NB4 (cell line): Measurements from ENCODE around the gene LRRC28.

Experiments
- DNase-seq: peaks from one replicate; pipeline ENCODE4 v3.0.0; 2010; ENCODE audit warnings: low read depth
- H3K4me3 ChIP-seq: one replicate; pipeline ENCODE4 v1.5.1; 2011; ENCODE audit warnings: mild to moderate bottlenecking, low read depth, low read length, moderate library complexity
- MAX ChIP-seq: IDR thresholded peaks from 2 replicates; pipeline ENCODE4 v1.6.1; 2011; ENCODE audit warnings: low read depth, low read length
- MYC ChIP-seq: IDR thresholded peaks from 2 replicates; pipeline ENCODE4 v1.6.1; 2011; ENCODE audit warnings: low read depth, low read length
- POLR2A ChIP-seq: IDR thresholded peaks from 2 replicates; pipeline ENCODE4 v1.6.1; 2011; ENCODE audit warnings: mild to moderate bottlenecking; ENCODE audit not compliant: insufficient read length; ENCODE audit errors: extremely low read depth
- TF ChIP-seq, protein P1 (sequence below): IDR thresholded peaks from one replicate; pipeline ENCODE4 v1.5.1; 2012; ENCODE audit warnings: low read depth, low read length

LRRC28 gene

GRCh38 chr15:99312794-99313193 is 61.5 kb downstream of the LRRC28 start:
- H3K4me3 ChIP-seq, result no peak overlapping the region
- TF ChIP-seq MAX, result no peak
- TF ChIP-seq, protein P1, sequence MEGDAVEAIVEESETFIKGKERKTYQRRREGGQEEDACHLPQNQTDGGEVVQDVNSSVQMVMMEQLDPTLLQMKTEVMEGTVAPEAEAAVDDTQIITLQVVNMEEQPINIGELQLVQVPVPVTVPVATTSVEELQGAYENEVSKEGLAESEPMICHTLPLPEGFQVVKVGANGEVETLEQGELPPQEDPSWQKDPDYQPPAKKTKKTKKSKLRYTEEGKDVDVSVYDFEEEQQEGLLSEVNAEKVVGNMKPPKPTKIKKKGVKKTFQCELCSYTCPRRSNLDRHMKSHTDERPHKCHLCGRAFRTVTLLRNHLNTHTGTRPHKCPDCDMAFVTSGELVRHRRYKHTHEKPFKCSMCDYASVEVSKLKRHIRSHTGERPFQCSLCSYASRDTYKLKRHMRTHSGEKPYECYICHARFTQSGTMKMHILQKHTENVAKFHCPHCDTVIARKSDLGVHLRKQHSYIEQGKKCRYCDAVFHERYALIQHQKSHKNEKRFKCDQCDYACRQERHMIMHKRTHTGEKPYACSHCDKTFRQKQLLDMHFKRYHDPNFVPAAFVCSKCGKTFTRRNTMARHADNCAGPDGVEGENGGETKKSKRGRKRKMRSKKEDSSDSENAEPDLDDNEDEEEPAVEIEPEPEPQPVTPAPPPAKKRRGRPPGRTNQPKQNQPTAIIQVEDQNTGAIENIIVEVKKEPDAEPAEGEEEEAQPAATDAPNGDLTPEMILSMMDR, result no peak
- TF ChIP-seq POLR2A, result no peak
- no peak for TF ChIP-seq MYC
- no peak for DNase-seq

GRCh38 chr15:99315636-99316035 is 64.4 kb downstream of the LRRC28 start:
- no peak overlapping the region for H3K4me3 ChIP-seq
- no peak for DNase-seq
- TF ChIP-seq MYC (no peak), POLR2A (no peak), MAX (no peak)
- TF ChIP-seq, protein P1, result no peak

DNA sequence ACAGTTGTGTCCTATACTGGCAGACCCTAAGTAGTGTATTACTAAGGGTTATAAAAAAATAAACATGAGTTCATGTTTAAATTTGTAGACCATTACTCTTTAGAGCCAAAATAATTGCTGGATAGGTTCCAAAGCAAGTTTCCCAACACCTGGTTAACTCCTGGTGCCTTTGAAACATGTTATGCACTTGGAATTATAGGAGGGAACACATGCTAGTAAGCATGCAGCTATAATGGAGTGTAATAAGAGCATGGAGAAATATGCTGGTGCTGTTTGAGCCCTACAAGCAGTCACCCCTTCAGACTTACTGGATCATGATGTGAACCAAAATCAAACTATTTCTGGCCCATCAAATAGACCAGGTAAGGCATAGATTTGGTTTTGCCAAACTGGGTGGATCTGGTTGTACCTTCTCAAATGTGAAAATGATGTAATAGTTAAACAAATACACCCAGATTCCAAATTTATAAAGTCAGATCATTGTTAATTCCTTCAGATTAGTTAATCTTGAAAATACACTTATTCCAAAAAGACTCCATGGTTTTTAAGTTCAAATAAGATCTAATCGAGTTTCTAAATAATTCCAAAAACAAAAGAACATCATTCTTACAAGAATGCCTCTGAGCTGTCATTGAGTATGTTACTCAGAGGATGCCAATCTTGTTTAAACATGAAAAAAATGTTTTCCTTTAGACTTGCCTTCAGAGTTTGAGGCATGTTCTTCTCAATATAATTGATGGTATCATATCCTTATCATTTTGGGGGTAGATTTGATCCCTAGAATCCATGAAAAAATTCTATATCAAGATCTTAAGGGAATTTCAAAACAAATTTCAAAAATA is 69.3 kb downstream of the LRRC28 start:
- TF ChIP-seq POLR2A (no peak), MAX (no peak), MYC (no peak)
- DNase-seq, result no peak

GRCh38 chr15:99321468-99321867 is 70.2 kb downstream of the LRRC28 start:
- H3K4me3 ChIP-seq, result no peak overlapping the region
- no peak for DNase-seq
- TF ChIP-seq POLR2A (no peak), MYC (no peak), MAX (no peak)
- TF ChIP-seq, protein P1, result no peak

More for the DNA sequence above, 69.3 kb downstream of the LRRC28 start:
- no peak overlapping the region for H3K4me3 ChIP-seq

DNA sequence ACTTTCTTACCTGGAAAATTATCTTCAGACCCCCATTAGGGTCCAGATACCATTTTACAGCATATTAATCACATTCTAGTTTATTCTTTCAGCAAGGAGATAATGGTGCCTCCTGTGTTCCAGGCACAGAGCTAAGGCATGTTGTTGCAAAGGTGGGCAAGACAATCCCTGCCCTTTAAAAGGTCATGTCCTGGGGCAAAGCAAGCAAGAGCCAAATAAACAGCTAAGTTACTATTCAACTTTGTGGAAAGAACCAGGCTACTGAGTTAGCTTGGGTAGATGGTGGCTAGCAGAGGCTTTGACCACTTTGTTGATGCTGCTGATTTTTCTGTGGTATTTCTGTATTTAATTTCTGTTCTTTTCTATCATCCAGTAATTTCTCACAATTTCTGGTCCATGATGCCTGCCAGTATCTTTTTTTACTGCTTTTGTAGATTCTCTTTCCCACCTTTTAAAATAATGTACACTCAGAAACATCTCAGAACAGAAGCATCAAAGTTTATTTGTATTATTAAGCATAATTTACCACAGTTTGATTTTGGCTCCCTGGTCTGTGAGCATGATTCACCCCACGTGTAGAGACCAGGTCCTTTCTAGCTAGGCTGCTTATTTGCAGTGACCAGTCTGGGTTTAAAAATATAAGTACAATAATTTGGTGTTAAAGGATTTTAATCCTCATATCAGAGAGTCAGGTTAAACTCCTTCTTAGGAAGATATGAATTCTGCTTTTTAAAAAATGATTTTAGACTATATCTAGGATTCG is 71.5 kb downstream of the LRRC28 start:
- no peak overlapping the region for H3K4me3 ChIP-seq
- DNase-seq, result no peak
- TF ChIP-seq POLR2A, result no peak
- TF ChIP-seq, protein P1, result no peak
- no peak for TF ChIP-seq MAX
- no peak for TF ChIP-seq MYC
